ENCODE results near the gene CCNG1.

- TF ChIP-seq REST (IDR thresholded peaks at IDR 0.05): no peak
- no peak for TF ChIP-seq POLR2A (IDR thresholded peaks at IDR 0.05; ENCODE audit: low read length)
- TF ChIP-seq KDM1A (IDR thresholded peaks at IDR 0.05; ENCODE audit: low read depth): no peak
- TF ChIP-seq RAD21 (conservative IDR thresholded peaks at IDR 0.05 in 1 of 2, IDR thresholded peaks at IDR 0.05 in 1 of 2): no peak
- TF ChIP-seq CTCF (IDR thresholded peaks at IDR 0.05): no peak
- no peak for TF ChIP-seq USF2 (IDR thresholded peaks at IDR 0.05)
- no peak for TF ChIP-seq ESRRA (IDR thresholded peaks at IDR 0.05; ENCODE audit: borderline replicate concordance, low read length)
- no peak for TF ChIP-seq CHD2 (IDR thresholded peaks at IDR 0.05; ENCODE audit: low read length, partially characterized antibody)
- no peak for TF ChIP-seq POLR2AphosphoS2 (conservative IDR thresholded peaks at IDR 0.05; ENCODE audit: low read length)
- no peak for TF ChIP-seq MAFK (IDR thresholded peaks at IDR 0.05; ENCODE audit: partially characterized antibody)
- no peak for TF ChIP-seq BCL3 (IDR thresholded peaks at IDR 0.05)
- no peak for TF ChIP-seq EP300 (IDR thresholded peaks at IDR 0.05)
Observed at GRCh38 chr5:163447875-163448274, 10.5 kb downstream of the CCNG1 start.
